Measurements from ENCODE around the gene MTCL1. TPM values are rescaled to one million over a fixed set of nuclear protein-coding genes. Genes with fewer than 3 reads are reported as not detected.
A peak's percentile ranks its signal among the peaks of the same experiment; 100 is the strongest.

MTCL1 gene
- total RNA-seq, 1 experiment from 2014 or later: 12.2 TPM

GRCh38 chr18:8793445-8794155, 88.2 kb downstream of the MTCL1 start:
- DNase-seq (ENCODE audit: low read depth): no peak

- DNase-seq (ENCODE audit: low read depth): peak; percentile 76
These were observed 89.0 kb downstream of the MTCL1 start for GRCh38 chr18:8794156-8794933.

GRCh38 chr18:8794934-8795280, 89.6 kb downstream of the MTCL1 start:
- no peak for DNase-seq (ENCODE audit: low read depth)

GRCh38 chr18:8795586-8796325, 90.4 kb downstream of the MTCL1 start:
- no peak for DNase-seq (ENCODE audit: low read depth)

- peak; percentile 9 for DNase-seq (ENCODE audit: low read depth)
These were observed 91.8 kb downstream of the MTCL1 start for GRCh38 chr18:8797206-8797605.

GRCh38 chr18:8799001-8799400, 93.6 kb downstream of the MTCL1 start:
- DNase-seq (ENCODE audit: low read depth): no peak

- DNase-seq (ENCODE audit: low read depth): peak; percentile 36
These were observed 94.5 kb downstream of the MTCL1 start for GRCh38 chr18:8799596-8800441.

GRCh38 chr18:8800445-8800844, 95.1 kb downstream of the MTCL1 start:
- peak; percentile 88 for DNase-seq (ENCODE audit: low read depth)

GRCh38 chr18:8800876-8801262, 95.5 kb downstream of the MTCL1 start:
- DNase-seq (ENCODE audit: low read depth): peak; percentile 40

GRCh38 chr18:8801263-8801901, 96.0 kb downstream of the MTCL1 start:
- peak; percentile 72 for DNase-seq (ENCODE audit: low read depth)

- DNase-seq (ENCODE audit: low read depth): no peak
These were observed 96.8 kb downstream of the MTCL1 start for GRCh38 chr18:8802017-8802672.

GRCh38 chr18:8803063-8803795, 97.9 kb downstream of the MTCL1 start:
- no peak for DNase-seq (ENCODE audit: low read depth)

GRCh38 chr18:8803957-8804356, 98.6 kb downstream of the MTCL1 start:
- DNase-seq (ENCODE audit: low read depth): no peak

GRCh38 chr18:8805552-8805951, 100.2 kb downstream of the MTCL1 start:
- DNase-seq (ENCODE audit: low read depth): no peak

- no peak for DNase-seq (ENCODE audit: low read depth)
These were observed 100.9 kb downstream of the MTCL1 start for GRCh38 chr18:8806100-8806797.

GRCh38 chr18:8806798-8807487, 101.6 kb downstream of the MTCL1 start:
- DNase-seq (ENCODE audit: low read depth): no peak

- no peak for DNase-seq (ENCODE audit: low read depth)
These were observed 102.1 kb downstream of the MTCL1 start for GRCh38 chr18:8807488-8807805.

GRCh38 chr18:8808001-8808400, 102.6 kb downstream of the MTCL1 start:
- DNase-seq (ENCODE audit: low read depth): no peak

- no peak for DNase-seq (ENCODE audit: low read depth)
These were observed 104.2 kb downstream of the MTCL1 start for GRCh38 chr18:8809514-8809913.

All from Daoy (cell line).